GM19351 (cell line): ENCODE measurements around the gene PRSS3.
A peak's percentile ranks its signal among the peaks of the same experiment; 100 is the strongest.
"Not testable (repeated sequence)": the region's sequence is repeated elsewhere in the genome, so short reads cannot be mapped to it uniquely, and the experiment has no call there.

ENCODE experiments used
- ATAC-seq: cut with Tn5 transposase; IDR thresholded peaks from one replicate; pipeline ENCODE4 v1.9.1; 2021; ENCODE audit warnings: mild to moderate bottlenecking, moderate library complexity; ENCODE audit not compliant: unreplicated experiment

The PRSS3 gene

DNA sequence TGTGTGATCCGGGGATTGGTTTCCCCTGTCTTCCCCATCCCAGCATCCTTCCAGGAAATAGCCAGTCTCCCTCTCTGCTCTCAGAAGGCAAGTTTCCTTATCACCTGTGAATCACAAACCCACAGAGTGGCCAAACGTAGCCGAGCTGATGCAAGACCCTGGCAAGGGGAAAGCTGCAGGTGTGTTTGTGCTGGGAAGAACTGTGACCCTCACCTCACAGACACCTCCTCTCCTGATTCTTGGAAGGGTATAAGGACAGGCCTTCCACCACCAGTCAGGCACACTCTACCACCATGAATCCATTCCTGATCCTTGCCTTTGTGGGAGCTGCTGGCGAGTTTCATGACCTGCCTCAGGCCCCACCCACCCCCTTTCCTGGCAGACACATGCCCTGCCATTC is at the start of gene PRSS3:
Gene PRSS3, plus strand, starts transcription at position 281 of the 400 bp plus-strand sequence. Its CDS starts 13 bp downstream, at position 294.
- ATAC-seq: no peak

DNA sequence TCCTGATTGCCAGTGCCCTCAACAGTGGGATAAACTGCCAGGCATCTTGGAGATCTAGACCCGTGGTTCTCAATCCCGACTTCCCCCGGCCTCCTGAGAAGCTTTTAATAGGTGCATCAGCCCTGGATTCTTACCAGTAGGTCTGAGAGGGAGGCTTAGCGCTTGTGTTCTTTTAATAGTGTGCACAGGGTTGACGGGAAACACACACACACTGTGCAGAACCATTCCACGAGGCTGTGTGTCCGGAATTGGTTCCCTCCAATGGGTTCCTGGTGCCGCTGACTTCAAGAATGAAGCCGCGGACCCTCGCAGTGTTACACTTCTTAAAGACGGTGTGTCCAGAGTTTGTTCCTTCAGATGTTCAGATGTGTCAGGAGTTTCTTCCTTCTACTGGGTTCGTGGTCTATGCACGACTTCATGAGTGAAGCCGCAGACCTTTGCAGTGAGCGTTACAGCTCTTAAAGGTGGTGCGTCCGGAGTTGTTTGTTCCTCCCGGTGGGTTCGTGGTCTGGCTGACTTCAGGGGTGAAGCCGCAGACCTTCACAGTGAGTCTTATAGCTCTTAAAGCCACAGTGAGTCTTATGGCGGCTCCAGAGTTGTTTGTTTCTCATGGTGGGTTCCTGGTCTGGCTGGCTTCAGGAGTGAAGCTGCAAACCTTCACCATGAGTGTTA is 46.6 kb upstream of the PRSS3 start:
- ATAC-seq: no peak

DNA sequence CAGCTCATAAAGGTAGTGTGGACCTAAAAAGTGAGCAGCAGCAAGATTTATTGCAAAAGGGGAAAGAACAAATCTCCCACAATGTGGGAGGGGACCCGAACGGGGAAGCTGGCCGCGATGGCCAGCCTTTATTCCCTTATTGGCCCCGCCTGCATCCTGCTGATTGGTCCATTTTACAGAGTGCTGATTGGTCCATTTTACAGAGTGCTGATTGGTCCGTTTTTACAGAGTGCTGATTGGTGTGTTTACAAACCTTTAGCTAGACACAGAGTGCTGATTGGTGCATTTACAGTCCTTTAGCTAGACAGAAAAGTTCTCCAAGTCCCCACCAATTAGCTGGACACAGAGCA is 46.1 kb upstream of the PRSS3 start:
- not testable (repeated sequence) for ATAC-seq

DNA sequence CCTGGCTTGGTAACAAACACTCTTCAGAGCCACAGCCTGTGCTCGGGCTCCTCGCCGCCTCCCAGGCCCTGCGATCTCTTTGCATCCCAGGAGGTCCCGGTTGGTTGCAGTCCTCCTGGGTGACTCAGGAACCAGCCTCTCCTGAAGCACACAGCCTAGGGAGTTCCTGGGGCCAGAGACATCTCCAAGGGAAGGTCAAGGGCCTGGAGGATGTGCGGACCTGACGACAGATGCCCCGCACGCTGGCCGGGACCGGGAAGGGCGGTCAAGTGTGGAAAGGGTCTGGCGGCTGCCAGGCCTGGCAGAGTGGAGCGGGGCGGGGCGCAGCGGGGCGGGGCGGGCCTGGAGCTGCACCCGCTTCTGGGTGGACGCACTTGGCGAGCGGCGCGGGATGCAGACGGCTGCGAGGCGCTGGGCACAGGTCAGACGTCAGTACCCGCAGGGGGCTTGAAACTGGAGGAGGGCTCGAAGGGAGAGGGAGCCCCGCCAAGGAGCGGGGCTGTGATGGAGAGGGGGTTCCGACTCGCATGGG is 45.0 kb upstream of the PRSS3 start:
- ATAC-seq: no peak

DNA sequence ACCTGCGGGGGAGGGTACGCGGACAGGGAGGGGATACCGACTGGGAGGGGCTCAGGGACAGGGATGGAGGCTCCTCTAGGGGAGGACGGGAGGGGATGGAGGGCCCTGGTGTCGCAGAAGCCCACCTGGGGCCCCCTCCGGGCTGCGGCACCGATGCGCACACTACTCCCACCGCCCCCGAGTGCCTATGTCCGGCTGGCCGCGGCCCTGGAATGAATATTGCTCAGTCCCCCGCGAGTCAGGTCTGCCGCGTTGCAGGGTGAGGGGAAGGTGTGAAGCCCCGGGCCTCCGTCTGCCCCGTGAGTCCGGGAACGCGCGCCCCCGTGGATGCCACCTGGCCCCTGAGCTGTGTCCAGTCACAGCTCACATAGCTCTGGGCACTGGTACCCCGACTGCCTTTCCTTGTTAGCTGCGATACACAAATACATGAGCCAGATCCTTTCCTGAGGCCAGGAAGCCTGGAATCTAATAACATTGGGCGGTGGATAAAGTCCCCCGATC is 44.5 kb upstream of the PRSS3 start:
- no peak for ATAC-seq

DNA sequence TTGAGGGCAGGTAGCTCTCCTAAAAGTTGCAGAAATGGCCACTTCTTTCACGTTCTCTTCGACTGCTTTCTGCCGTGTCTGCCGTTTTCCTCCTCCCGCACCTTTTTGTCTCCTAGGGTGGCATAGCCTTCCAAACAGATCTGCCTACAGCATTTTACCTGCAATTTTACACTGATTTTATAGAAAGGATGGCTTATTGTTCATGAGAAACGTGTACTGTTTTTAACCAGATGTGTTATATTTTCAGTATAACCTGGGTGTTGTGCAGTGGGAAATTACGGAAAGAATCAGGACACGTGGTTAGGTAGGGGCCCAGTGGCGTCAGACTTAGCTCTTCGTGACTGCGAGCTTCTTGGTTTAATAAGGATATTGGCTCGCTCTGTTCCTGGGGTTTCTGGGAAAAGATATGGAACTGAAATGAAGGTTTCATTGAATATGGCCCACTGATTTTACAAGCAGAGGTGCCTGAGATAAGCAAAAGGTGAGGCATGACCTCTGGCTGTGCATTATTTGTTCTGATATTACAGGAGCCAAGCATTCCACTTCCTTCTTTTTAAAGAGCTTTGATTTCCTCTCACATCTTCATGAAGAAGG is 43.7 kb upstream of the PRSS3 start:
- no peak for ATAC-seq

DNA sequence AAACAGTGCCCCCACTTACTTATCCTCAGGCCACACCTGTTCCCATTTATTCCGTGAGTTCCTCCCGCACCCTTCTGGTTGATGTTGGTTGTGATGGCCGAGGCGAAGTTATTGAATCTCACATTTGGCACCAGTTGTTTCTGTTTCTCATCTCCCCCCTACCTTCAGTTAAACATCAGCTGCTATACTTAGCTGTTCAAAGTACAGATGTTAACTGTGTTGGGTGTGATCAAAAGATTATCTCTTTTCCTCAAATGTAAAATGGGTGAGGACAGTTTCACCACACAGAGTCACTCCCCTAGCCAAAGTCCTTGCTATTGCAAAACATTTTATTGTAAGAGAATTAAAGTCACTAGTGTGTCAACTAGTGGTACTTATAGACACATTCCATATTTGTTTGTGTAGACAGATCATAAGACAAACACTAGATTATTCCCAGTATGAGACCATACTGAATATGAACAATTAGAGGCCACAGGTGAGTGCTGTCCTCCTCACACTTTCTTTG is 43.2 kb upstream of the PRSS3 start:
- no peak for ATAC-seq

DNA sequence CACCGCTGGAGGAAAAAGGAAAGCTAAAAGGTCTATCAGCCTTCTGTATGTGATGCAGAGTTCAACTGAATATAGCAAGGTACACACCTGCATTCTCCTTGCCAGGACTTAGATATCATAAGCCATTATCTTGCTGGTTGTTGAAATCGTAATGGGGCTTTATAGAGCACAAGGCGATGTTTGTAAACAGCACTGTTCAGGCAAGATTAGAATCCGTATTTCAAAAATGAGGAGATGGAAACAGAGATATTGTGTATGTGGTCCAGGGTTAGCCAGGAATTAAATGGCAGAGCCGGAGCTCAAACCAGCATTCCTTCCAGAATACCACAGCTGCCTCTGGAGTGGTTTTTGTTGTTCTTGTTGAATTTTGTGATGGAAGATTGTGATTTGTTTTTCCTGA is 42.6 kb upstream of the PRSS3 start:
- not testable (repeated sequence) for ATAC-seq

DNA sequence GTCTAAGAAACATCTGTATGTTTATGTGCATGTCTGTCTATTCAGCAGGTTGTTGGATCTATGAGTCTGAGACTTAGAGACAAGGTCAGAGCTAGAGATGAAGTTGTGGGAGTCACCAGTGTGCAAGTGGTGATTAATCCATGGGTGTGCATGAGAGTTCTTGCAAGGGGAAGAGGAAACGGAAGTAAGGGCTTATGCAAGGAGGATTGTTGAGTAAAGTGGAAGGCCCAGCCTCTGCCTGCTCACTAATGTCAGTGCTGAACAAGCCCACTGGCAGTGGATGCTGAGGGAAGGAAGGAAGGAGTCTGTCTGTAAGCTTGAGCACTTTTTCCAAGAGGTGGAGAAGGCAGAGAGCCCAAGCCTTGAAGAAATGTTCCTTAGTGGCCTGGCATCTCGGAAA is 35.7 kb upstream of the PRSS3 start:
- not testable (repeated sequence) for ATAC-seq

DNA sequence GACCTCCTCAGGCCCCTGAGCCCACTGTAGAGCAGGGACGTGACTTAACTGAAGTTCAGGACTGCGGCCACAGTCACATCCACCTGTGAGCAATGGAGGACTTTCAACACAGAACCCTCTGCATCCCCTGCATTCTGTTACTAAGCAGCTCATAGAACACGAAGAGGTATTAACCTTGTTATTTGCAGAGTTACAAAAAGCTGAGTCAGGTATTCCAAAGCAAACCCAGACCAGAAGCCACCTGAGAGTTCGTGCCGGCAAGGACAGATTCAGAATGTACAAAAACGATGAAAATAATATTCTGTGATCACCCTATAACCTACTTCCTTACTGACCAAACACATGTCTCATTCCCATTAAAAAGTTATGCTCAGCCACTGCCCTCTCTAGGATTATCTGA is 33.0 kb upstream of the PRSS3 start:
- ATAC-seq: no peak

DNA sequence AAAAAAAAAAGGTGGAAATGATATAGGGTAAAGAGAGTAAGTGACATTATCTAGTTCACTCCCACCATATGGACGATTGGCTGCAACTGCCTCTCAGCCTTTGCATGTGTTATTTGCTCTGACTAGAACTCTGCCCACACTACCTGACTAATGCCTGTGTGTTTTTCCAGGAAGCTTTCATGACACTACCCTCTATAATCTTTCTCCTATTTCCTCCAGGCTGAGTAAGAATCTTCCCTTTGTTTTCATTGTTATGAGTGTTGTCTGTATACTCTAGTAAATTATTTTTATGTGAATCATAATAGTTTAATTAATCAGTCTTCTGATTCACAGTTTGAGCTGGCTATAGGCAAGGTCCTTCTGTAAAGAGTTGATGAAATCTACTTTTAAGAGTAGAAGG is 31.7 kb upstream of the PRSS3 start:
- ATAC-seq: not testable (repeated sequence)

DNA sequence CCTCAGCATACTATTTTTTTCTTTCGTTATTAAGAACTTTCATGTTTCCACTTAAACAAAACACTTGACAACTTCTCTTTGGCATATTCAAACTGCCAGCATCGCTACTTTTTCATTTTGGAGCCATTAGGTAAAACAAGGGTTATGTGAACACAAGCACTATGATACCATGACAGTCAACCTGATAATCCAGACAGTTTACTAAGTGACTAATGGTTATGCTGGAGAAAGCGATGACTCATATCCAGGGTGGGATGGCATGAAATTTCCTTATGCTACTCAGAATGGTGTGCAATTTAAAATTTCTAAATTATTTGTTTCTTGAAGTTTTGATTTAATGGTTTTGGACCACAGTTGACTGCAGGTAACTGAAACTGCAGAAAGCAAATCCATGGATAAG is 29.9 kb upstream of the PRSS3 start:
- no peak for ATAC-seq

DNA sequence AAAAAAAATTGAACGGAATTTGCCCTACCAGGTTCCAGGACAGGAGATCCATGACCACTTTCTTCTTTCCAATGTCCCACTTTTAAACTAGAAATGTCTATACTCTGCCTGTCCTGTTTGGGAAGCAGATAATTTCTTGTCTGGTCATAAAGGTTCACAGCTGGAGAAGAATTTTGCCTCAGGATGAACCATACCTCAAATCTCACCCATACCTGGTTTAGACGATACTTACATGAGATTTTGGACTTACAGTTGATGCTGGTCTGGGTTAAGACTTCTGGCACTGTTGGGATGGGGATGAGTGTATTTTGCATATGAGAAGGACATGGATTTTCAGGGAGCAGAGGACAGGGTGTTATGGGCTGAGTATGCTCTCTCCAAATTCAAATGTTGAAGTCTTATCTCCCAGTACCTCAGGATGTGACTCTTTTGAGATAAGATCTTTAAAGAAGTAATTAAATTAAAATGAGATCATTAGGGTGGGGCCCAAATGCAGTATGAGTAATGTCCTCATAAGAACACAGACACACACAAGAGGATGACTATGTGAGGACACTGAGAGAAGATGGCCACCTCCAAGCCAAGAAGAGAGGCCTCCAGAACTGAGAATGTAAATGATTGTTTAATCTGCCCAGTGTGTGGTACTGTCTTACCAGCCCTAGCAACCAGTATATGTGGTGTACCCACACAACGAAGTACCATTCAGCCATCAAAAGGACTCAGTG is 25.0 kb upstream of the PRSS3 start:
- ATAC-seq: not testable (repeated sequence)

DNA sequence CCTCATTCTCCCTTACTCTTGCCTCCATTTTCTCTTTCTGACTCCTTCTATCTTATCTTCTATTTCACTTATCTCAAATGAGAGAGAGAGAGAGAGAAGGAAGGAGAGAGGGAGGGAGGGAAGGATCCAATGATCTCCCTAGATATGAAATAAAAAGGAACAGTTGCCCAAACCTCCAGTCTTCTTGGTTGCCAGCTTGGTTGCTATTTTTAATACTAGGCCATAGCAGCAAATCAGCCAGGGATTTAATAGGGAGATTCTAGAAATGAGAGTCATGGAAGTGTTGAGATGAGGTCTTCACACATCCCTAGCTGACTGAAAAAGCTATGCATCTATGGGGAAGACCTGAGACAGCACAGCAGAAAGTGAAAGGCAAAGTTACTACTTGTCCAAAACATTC is 22.2 kb upstream of the PRSS3 start:
- not testable (repeated sequence) for ATAC-seq

DNA sequence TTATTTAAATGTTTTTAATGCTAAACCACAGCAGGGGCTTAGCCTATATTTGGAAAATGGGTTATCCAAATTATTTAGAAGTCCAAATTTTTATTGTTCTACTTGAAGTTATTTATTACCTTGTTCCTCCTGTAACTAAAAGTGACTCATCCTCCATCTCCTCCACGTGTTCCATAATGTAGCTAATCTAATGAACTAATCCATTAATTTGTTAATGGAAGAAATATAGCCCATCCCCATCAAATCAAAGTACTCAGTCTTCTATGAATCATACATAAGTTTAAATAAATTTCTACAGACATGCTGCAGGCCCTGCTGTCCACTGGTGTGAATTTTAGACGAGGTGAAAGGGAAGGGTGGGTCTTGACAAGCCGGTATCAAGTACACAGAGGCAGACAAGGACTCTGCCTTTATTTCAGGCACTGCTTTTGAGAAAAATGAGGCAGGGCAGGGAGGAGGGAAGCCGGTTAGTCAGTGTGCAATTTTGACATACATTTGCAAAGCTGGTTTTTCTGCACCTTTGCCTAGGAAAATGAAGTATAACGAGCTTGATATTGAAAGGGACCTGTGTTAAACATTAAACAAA is 21.2 kb upstream of the PRSS3 start:
- ATAC-seq: not testable (repeated sequence)

DNA sequence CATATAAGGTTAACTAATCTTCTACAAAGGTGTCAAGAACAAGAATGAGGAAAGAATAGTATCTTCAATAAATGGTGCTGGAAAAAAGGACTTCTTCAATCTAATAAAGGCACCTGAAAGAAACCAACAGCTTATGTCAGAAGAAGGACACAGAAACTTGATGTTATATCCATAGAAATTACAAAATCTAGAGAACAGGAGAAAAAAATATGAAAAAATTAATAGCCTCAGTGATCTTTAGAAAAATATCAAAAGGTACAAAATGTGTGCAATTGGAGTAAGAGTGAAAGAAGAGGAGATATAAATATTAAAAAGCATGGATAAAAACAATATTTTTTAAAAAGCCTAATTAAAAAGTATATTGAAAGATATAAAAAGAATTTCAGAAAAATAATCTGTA is 18.8 kb upstream of the PRSS3 start:
- ATAC-seq: no peak

DNA sequence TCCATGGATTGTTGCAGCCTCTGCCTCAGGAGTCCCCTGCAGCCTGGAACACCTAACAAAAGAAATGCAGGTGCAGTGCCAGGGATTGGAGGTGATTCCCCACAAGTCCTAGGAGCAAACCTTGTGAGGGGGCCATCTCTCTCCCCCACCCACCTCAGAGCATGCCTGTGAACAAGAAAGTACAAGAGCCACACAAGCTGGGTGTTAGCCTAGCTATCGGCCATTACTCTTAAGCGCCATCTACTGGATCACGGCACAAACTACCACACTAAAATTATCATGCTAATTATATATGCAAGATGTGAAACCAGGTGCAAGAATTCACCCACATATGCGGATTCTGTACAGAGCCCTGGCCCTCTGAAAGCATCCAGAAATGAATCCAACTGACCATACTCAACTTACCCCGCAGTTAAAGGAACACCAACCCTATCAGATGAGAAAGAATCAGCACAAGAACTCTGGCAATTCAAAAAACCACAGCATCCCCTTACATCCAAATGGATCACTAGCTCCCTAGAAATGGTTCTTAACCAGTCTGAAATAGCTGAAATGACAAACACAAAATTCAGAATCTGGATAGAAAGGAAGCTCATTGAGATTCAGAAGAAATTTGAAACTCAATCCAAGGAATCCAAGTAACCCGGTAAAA is 16.5 kb upstream of the PRSS3 start:
- peak; percentile 83 for ATAC-seq

DNA sequence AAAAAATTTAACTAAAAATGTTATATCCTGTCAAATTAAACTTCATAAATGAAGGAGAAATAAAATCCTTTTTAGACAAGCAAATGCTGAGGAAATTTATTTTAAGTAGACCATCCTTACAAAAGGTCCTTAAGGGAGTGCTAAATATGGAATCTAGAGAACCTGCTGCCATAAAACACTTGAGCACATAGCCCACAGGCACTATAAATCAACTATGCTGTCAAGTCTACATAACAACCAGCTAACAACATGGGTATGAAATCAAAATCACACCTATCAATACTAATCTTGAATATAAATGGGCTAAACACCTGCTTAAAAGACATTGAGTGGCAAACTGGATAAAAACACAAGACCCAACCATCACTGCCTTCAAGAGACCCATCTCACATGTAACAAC is 15.1 kb upstream of the PRSS3 start:
- no peak for ATAC-seq

DNA sequence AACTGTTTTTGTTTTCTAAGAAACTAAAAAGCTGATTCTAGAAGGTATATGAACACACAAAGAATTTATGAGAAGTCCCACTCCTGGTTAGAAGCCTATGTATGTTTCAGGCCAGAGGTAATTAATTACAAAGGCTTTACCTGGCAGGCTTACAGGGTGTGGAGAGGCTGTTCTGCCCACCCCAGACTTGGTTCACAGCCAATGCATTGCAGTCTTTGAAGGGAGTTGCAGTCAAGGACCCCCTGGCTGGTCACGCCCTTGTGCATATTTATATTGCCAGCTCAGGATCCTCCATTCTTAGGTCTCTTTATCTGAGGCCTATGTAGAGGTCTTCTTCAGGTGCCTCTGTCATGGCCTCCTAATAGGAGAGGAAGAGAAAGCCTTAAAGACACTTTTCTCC is 13.6 kb upstream of the PRSS3 start:
- ATAC-seq: no peak

DNA sequence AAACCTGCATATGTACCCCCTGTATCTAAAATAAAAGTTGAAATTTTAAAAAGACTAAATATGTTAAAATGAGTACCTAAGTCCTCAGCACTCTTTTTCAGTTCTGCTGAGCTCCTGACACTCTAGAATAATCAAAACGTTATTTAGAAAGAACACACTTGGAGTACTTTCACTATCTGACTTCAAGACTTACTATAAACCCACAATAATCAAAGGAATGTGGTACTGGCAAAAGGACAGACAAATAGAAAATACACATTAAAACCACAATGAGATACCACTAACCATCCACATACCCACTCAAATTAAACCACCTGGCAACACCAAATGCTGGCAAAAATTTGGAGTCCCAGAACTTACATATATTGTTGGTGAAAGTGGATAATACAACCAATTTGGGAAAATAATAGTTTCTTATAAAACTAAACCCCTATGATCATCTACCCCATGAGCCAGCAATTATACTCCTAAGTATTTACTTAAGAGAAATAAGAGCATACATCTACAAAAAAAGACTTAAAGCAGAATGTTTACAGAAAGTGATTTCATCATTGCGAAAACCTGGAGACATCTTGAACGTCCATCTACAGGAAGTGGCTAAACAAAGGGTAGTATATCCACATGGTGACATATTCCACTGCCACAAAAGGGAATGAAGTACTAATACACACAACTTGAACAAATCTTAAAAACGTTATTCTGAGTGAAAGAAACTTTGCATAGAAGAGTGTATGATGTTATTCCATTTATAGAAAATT is 12.8 kb upstream of the PRSS3 start:
- no peak for ATAC-seq
